Measurements from ENCODE around the gene RPS2. TPM values are rescaled to one million over a fixed set of nuclear protein-coding genes. Genes with fewer than 3 reads are reported as not detected.
A peak's percentile ranks its signal among the peaks of the same experiment; 100 is the strongest.
"Not testable (repeated sequence)": the region's sequence is repeated elsewhere in the genome, so short reads cannot be mapped to it uniquely, and the experiment has no call there.

RPS2 gene
- total RNA-seq (2014; rRNA removed; shearing (Covaris generic)) = 1,909 and 2,123 TPM in 2 replicates

GRCh38 chr16:1964506-1965395 is at the start of gene RPS2:
Gene RPS2, minus strand, starts transcription at chr16:1964826. Its CDS starts 201 bp downstream, at chr16:1964625.
- DNase-seq (ENCODE audit: low spot score) = peak; percentile 99

GRCh38 chr16:2013527-2013926 is 48.9 kb upstream of the RPS2 start:
- DNase-seq (ENCODE audit: low spot score) = no peak

GRCh38 chr16:2011726-2012125 is 47.1 kb upstream of the RPS2 start:
- DNase-seq (ENCODE audit: low spot score) = not testable (repeated sequence)

GRCh38 chr16:2009791-2010510 is 45.3 kb upstream of the RPS2 start, which contains the start of gene ZNF598:
Gene ZNF598, minus strand, starts transcription at chr16:2009821.
- peak; percentile 61 for DNase-seq (ENCODE audit: low spot score)

- no peak for DNase-seq (ENCODE audit: low spot score)
Measured at GRCh38 chr16:2009164-2009711, 44.6 kb upstream of the RPS2 start.

- DNase-seq (ENCODE audit: low spot score) = no peak
Measured at GRCh38 chr16:2008631-2009163, 44.1 kb upstream of the RPS2 start.

- DNase-seq (ENCODE audit: low spot score) = peak; percentile 77
Measured at GRCh38 chr16:2008009-2008526, 43.4 kb upstream of the RPS2 start.

- no peak for DNase-seq (ENCODE audit: low spot score)
Measured at GRCh38 chr16:2007081-2007836, 42.6 kb upstream of the RPS2 start.

- DNase-seq (ENCODE audit: low spot score) = no peak
Measured at GRCh38 chr16:2006317-2006716, 41.7 kb upstream of the RPS2 start.

- DNase-seq (ENCODE audit: low spot score) = no peak
Measured at GRCh38 chr16:2005646-2006045, 41.0 kb upstream of the RPS2 start.

GRCh38 chr16:2004795-2005517 is 40.3 kb upstream of the RPS2 start:
- no peak for DNase-seq (ENCODE audit: low spot score)

- peak; percentile 86 for DNase-seq (ENCODE audit: low spot score)
Measured at GRCh38 chr16:2003827-2004641, 39.4 kb upstream of the RPS2 start.

- DNase-seq (ENCODE audit: low spot score) = no peak
Measured at GRCh38 chr16:2003231-2003826, 38.7 kb upstream of the RPS2 start.

GRCh38 chr16:2002406-2003230 is 38.0 kb upstream of the RPS2 start:
- DNase-seq (ENCODE audit: low spot score) = no peak

GRCh38 chr16:2001456-2002355 is 37.1 kb upstream of the RPS2 start:
- DNase-seq (ENCODE audit: low spot score) = no peak

- DNase-seq (ENCODE audit: low spot score) = no peak
Measured at GRCh38 chr16:2001035-2001434, 36.4 kb upstream of the RPS2 start.

- no peak for DNase-seq (ENCODE audit: low spot score)
Measured at GRCh38 chr16:1999866-2000514, 35.4 kb upstream of the RPS2 start.

Measured in A172 (cell line).